ENCODE data around the gene URB2. TPM values are rescaled to one million over a fixed set of nuclear protein-coding genes. Genes with fewer than 3 reads are reported as not detected.
A peak's percentile ranks its signal among the peaks of the same experiment; 100 is the strongest.

Gene URB2
- total RNA-seq, 4 donors from 2014 or later = 2.6 to 6.5 (median 3.2) TPM

- no peaks in the 10 kb centered on the region for H3K36me3 ChIP-seq
- H3K9me3 ChIP-seq = no peaks in the 10 kb centered on the region
- peak; percentile 85 for DNase-seq
- TF ChIP-seq EP300 (IDR thresholded peaks at IDR 0.05; ENCODE audit: low read depth) (no peak), CTCF (IDR thresholded peaks at IDR 0.05) (peak; percentile 88 to 94 (median 91)), POLR2AphosphoS5 (IDR thresholded peaks at IDR 0.05) (no peak), POLR2A (IDR thresholded peaks at IDR 0.05) (no peak)
- in situ Hi-C loops (cut with MboI; ENCODE audit: low pct_ligation_motif_present in 1 of 4, low pct_unique_long_range_greater_than_20kb in 1 of 4, low sequenced_read_pairs in 3 of 4) (loop anchor here in 3 of 4 donors (5.0 to 10.0 kb wide), 2 partner anchors 651 to 654 kb away; no protein-coding TSS in a partner anchor), intact Hi-C loops (cut with DNase I; ENCODE audit: low total_unique reads) (loop anchor here (10.0 kb wide), 1 partner anchor 654 kb away; no protein-coding TSS in a partner anchor)
- H3K27me3 ChIP-seq = no peaks in the 10 kb centered on the region
- 54% methylated on average over 7 to 19 of the region's 19 CpGs for WGBS, 2 donors (ENCODE audit: low coverage in 1 of 2)
- H3K4me3 ChIP-seq = no peak overlapping the region
- H3K27ac ChIP-seq = no peak overlapping the region
- peaks cover 0 to 17% (median 2%) of the 10 kb centered on the region in 4 donors for H3K4me1 ChIP-seq
These were observed 35.2 kb downstream of the URB2 start for GRCh38 chr1:229661022-229661877.

- no peaks in the 10 kb centered on the region for H3K36me3 ChIP-seq
- DNase-seq = no peak
- 80 to 96% methylated on average over 3 to 8 of the region's 8 CpGs for WGBS, 2 donors (ENCODE audit: low coverage in 1 of 2)
- H3K4me1 ChIP-seq = peaks cover 0 to 17% (median 2%) of the 10 kb centered on the region in 4 donors
- TF ChIP-seq EP300 (IDR thresholded peaks at IDR 0.05; ENCODE audit: low read depth) = no peak
- TF ChIP-seq POLR2AphosphoS5 (IDR thresholded peaks at IDR 0.05) = no peak
- TF ChIP-seq CTCF (IDR thresholded peaks at IDR 0.05) = no peak
- no peak for TF ChIP-seq POLR2A (IDR thresholded peaks at IDR 0.05)
- intact Hi-C loops (cut with DNase I; ENCODE audit: low total_unique reads) (loop anchor here (10.0 kb wide), 1 partner anchor 653 kb away; no protein-coding TSS in a partner anchor), in situ Hi-C loops (cut with MboI; ENCODE audit: low pct_ligation_motif_present in 1 of 4, low pct_unique_long_range_greater_than_20kb in 1 of 4, low sequenced_read_pairs in 3 of 4) (loop anchor here in 3 of 4 donors (5.0 to 10.0 kb wide), 2 partner anchors 650 to 653 kb away; no protein-coding TSS in a partner anchor)
- H3K27ac ChIP-seq = no peak overlapping the region
- no peaks in the 10 kb centered on the region for H3K27me3 ChIP-seq
- no peak overlapping the region for H3K4me3 ChIP-seq
- H3K9me3 ChIP-seq = no peaks in the 10 kb centered on the region
These were observed 35.9 kb downstream of the URB2 start for GRCh38 chr1:229661897-229662296.

- H3K27me3 ChIP-seq = no peaks in the 10 kb centered on the region
- no peak for TF ChIP-seq POLR2AphosphoS5 (IDR thresholded peaks at IDR 0.05)
- TF ChIP-seq CTCF (IDR thresholded peaks at IDR 0.05) = no peak
- TF ChIP-seq EP300 (IDR thresholded peaks at IDR 0.05; ENCODE audit: low read depth) = no peak
- no peak for TF ChIP-seq POLR2A (IDR thresholded peaks at IDR 0.05)
- no peak overlapping the region for H3K27ac ChIP-seq
- peaks cover 0 to 17% (median 2%) of the 10 kb centered on the region in 4 donors for H3K4me1 ChIP-seq
- peak; percentile 33 for DNase-seq
- in situ Hi-C loops (cut with MboI; ENCODE audit: low pct_ligation_motif_present in 1 of 4, low pct_unique_long_range_greater_than_20kb in 1 of 4, low sequenced_read_pairs in 3 of 4) = loop anchor here in 3 of 4 donors (5.0 to 10.0 kb wide), 2 partner anchors 648 to 651 kb away; no protein-coding TSS in a partner anchor
- no peaks in the 10 kb centered on the region for H3K36me3 ChIP-seq
- 54 to 70% methylated on average over 7 to 9 of the region's 9 CpGs for WGBS, 2 donors (ENCODE audit: low coverage in 1 of 2)
- no peaks in the 10 kb centered on the region for H3K9me3 ChIP-seq
- H3K4me3 ChIP-seq = no peak overlapping the region
- intact Hi-C loops (cut with DNase I; ENCODE audit: low total_unique reads) = loop anchor here (10.0 kb wide), 1 partner anchor 651 kb away; no protein-coding TSS in a partner anchor
These were observed 38.2 kb downstream of the URB2 start for GRCh38 chr1:229664133-229664689.
